BLaER1 treated with 17β-estradiol and CSF1 and Interleukin-3, amounts not matched to agents 10 nM and 100 nM (cell line): Measurements from ENCODE around the gene SMIM22.
A peak's percentile ranks its signal among the peaks of the same experiment; 100 is the strongest.

Experiments used
- H3K27ac ChIP-seq, 11 experiments: shearing (Covaris generic); formaldehyde crosslinking; 2 replicates each; pipeline ENCODE4 v1.8.1; 2022
- H3K27me3 ChIP-seq, 11 experiments: shearing (Covaris generic); formaldehyde crosslinking; 2 replicates each; pipeline ENCODE4 v1.8.1; 2022
- H3K36me3 ChIP-seq, 11 experiments: shearing (Covaris generic); formaldehyde crosslinking; 2 replicates each; pipeline ENCODE4 v1.8.1; 2022
- H3K4me1 ChIP-seq, 10 experiments: shearing (Covaris generic); formaldehyde crosslinking; 2 replicates each; pipeline ENCODE4 v1.8.1; 2022
- H3K4me2 ChIP-seq, 11 experiments: shearing (Covaris generic); formaldehyde crosslinking; 2 replicates each; pipeline ENCODE4 v1.8.1; 2022
- H3K4me3 ChIP-seq, 10 experiments: shearing (Covaris generic); formaldehyde crosslinking; 2 replicates each; pipeline ENCODE4 v1.8.1; 2022
- H3K9ac ChIP-seq, 11 experiments: shearing (Covaris generic); formaldehyde crosslinking; 2 replicates each; pipeline ENCODE4 v1.8.1; 2022
- H3K9me3 ChIP-seq, 11 experiments: shearing (Covaris generic); formaldehyde crosslinking; replicated peaks in 1 of 11; 2 replicates each; pipeline ENCODE4 v1.8.1; 2022
- H4K20me1 ChIP-seq, 11 experiments: shearing (Covaris generic); formaldehyde crosslinking; 2 replicates each; pipeline ENCODE4 v1.8.1; 2022
- Cebpa-rat ChIP-seq, 11 experiments: shearing (Covaris generic); IDR thresholded peaks; 2 replicates each; pipeline ENCODE4 v1.8.1; 2022

The SMIM22 gene

DNA sequence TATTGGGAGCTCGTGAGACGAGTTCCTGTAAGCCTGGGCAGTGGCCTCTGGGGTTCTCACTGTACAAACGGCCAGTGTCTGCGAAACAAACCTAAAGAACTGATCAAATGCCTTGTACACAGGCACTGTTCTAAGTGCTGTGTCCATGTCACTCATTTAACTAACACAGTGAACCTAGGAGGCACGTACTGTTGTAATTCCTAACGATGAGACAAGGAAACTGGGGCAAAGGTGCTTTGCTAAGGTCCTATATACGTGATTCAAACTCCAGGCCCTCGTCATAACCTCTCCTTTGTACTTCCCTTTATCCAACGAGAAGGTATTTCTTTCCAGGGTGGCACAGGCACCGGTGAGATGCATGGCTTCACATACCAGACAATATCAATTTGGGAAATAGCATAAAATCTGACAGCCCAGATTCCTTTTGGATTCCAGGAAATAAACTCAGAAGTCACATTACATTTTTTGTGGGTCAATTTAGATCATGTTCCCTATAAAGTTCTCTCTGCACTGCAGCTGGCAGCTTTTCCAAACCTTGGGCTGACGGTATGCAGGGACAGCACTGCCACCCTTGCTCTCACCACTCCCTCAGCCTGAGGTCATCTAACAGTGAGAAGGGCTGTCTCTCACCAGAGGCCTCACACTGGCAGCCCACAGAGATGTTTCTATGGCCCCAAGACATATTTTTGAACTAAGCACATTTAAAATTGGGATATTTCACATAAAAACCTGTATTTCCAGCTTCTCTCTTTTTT, 33.6 kb downstream of the SMIM22 start:
- Histone ChIP-seq H3K4me3 (no peak overlapping the region), H3K4me2 (no peak overlapping the region), H4K20me1 (peaks cover 25 to 93% (median 78%) of the 10 kb centered on the region in 11 experiments; a peak in 21 of 22 replicates), H3K4me1 (peaks cover 0 to 9% (median 8%) of the 10 kb centered on the region in 10 experiments; a peak in 13 of 20 replicates), H3K36me3 (peaks cover 97 to 100% (median 100%) of the 10 kb centered on the region in 11 experiments), H3K9me3 (no peaks in the 10 kb centered on the region), H3K9ac (no peak overlapping the region), H3K27me3 (no peaks in the 10 kb centered on the region), H3K27ac (no peak overlapping the region)
- TF ChIP-seq Cebpa-rat (IDR thresholded peaks at IDR 0.05) = no peak

DNA sequence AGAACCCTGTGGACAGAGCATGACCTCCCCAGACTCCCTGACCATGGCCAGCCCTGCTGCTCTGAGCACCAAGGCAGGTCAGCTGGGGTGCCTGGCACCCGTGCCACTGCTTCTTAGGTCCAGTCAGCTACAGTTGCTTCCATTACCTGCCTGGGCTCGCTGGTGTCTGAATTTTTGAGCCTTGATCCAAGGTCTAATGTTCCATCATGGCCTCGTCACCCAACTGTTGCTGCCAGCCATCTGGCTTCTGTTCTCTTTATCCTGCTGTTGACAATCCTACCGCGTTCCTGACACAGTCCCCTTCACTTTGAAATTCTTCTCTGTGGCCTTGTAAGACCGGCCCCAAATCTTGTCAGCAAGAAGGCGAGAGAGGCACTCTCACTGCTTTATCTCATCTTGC, 35.2 kb downstream of the SMIM22 start:
- Histone ChIP-seq H3K27me3 (no peaks in the 10 kb centered on the region), H3K4me3 (no peak overlapping the region), H3K4me1 (peaks cover 0 to 18% (median 11%) of the 10 kb centered on the region in 10 experiments; a peak in 13 of 20 replicates), H3K4me2 (no peak overlapping the region), H4K20me1 (peaks cover 27 to 93% (median 86%) of the 10 kb centered on the region in 11 experiments; a peak in 21 of 22 replicates), H3K9ac (peak overlapping the region in 1 of 11 experiments; percentile 8; a peak in 1 of 22 replicates), H3K27ac (no peak overlapping the region), H3K36me3 (peaks cover 97 to 100% (median 100%) of the 10 kb centered on the region in 11 experiments), H3K9me3 (no peaks in the 10 kb centered on the region)
- no peak for TF ChIP-seq Cebpa-rat (IDR thresholded peaks at IDR 0.05)

DNA sequence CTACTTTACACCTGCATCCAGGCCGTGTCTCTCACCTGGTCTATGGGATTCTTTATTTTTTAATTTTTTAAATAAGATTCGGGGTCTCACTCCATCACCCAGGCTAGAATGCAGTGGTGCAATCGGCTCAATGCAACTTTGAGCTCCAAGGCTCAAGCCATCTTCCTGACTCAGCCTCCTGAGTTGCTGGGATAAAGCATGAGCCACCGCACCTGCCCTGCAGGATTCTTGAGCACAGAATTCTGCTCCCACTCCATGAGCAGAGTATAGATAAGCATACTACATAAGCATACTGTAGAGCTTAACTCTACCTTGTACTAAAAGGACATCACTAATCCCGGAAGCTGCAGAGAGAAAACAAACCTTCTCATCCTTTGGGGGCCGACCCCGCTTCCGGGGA, 36.4 kb downstream of the SMIM22 start:
- H3K4me1 ChIP-seq = peaks cover 0 to 18% (median 11%) of the 10 kb centered on the region in 10 experiments; a peak in 13 of 20 replicates
- no peak overlapping the region for H3K4me2 ChIP-seq
- H3K36me3 ChIP-seq = peaks cover 97 to 100% (median 100%) of the 10 kb centered on the region in 11 experiments
- H3K4me3 ChIP-seq = no peak overlapping the region
- peaks cover 27 to 94% (median 87%) of the 10 kb centered on the region in 11 experiments; a peak in 21 of 22 replicates for H4K20me1 ChIP-seq
- no peaks in the 10 kb centered on the region for H3K9me3 ChIP-seq
- TF ChIP-seq Cebpa-rat (IDR thresholded peaks at IDR 0.05) = no peak
- no peaks in the 10 kb centered on the region for H3K27me3 ChIP-seq
- no peak overlapping the region for H3K27ac ChIP-seq
- H3K9ac ChIP-seq = no peak overlapping the region

DNA sequence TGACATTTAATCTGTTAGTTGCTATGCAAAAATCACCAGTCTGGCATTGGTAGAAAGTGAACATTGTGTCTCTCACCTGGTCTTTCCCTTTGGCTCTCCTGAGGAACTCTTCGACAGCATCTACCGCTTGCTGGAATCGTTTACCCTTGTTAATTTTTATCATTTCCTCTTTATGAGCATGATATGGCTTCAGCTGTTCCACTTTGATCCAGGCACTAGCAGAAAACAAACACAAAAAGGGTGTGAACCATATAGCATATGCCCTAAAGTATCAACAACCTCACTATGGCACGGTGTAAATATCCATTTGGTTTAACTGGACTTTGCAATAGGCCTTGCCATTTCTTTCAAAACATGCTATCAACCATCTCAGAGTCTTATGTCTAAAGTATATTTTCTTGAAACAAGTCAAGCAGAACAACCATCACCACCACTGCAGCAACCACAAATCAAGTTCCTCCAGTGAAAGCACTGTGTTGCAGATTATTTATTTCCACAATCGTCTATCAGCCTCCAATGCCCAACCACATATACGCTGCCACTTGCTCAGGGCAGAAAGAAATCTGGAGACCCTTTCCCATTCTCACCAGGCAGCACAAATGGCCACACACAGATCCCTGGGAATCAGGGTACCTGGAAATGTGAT, 37.7 kb downstream of the SMIM22 start:
- H3K27me3 ChIP-seq = no peaks in the 10 kb centered on the region
- H3K36me3 ChIP-seq = peaks cover 96 to 100% (median 100%) of the 10 kb centered on the region in 11 experiments
- peaks cover 27 to 93% (median 87%) of the 10 kb centered on the region in 11 experiments; a peak in 21 of 22 replicates for H4K20me1 ChIP-seq
- TF ChIP-seq Cebpa-rat (IDR thresholded peaks at IDR 0.05) = no peak
- peaks cover 0 to 18% (median 11%) of the 10 kb centered on the region in 10 experiments; a peak in 13 of 20 replicates for H3K4me1 ChIP-seq
- no peak overlapping the region for H3K4me3 ChIP-seq
- H3K9ac ChIP-seq = no peak overlapping the region
- no peaks in the 10 kb centered on the region for H3K9me3 ChIP-seq
- no peak overlapping the region for H3K27ac ChIP-seq
- no peak overlapping the region for H3K4me2 ChIP-seq

DNA sequence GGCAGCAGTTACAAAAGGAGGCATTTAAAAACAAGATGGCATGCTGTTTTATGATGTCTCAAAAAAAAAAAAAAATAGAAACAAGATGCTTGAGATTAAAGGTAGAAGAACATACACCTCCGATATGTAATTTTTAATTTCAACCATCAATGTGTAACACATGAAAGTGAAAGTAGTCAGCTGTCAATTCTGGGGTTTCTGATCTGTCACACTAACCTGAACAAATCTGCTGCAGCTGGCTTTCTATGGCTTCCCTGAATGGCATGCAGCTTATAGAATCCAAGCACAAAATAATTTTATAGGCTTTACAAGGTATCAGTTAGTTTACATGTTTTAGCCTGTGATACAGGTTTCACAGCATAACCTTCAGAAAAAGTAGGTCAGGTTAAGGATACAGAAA, 38.4 kb downstream of the SMIM22 start:
- H3K4me3 ChIP-seq = no peak overlapping the region
- no peak overlapping the region for H3K27ac ChIP-seq
- peaks cover 33 to 93% (median 83%) of the 10 kb centered on the region in 11 experiments; a peak in 21 of 22 replicates for H4K20me1 ChIP-seq
- peaks cover 0 to 18% (median 11%) of the 10 kb centered on the region in 10 experiments; a peak in 13 of 20 replicates for H3K4me1 ChIP-seq
- TF ChIP-seq Cebpa-rat (IDR thresholded peaks at IDR 0.05) = no peak
- H3K36me3 ChIP-seq = peaks cover 97 to 100% (median 100%) of the 10 kb centered on the region in 11 experiments
- H3K9ac ChIP-seq = no peak overlapping the region; a peak in 1 of 22 replicates
- no peaks in the 10 kb centered on the region for H3K27me3 ChIP-seq
- no peaks in the 10 kb centered on the region for H3K9me3 ChIP-seq
- no peak overlapping the region for H3K4me2 ChIP-seq

DNA sequence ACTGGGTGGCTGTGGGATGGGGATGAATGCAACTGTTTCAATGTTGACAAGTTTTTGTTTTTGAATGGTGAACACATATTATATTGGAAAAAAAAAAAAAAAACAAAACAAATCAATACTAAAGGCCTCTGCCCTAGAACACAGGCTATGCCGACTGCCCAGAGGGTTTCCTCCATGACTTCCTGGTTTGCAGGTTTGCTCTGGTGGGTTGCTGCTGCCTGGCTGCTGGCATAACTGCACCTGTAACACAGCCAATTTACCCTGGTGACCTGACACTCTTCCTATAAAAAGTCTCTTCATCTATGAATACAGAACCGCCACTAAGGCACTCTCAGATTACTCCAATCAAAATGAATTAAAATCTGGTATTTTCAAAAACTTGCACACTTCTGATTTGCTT, 41.6 kb downstream of the SMIM22 start:
- Histone ChIP-seq H3K4me2 (no peak overlapping the region), H3K9ac (no peak overlapping the region), H3K4me1 (peaks cover 0 to 18% (median 11%) of the 10 kb centered on the region in 10 experiments; a peak in 13 of 20 replicates), H3K27ac (no peak overlapping the region), H3K27me3 (no peaks in the 10 kb centered on the region), H4K20me1 (peaks cover 58 to 99% (median 89%) of the 10 kb centered on the region in 11 experiments; a peak in 21 of 22 replicates), H3K4me3 (no peak overlapping the region), H3K36me3 (peaks cover 97 to 100% (median 100%) of the 10 kb centered on the region in 11 experiments), H3K9me3 (no peaks in the 10 kb centered on the region)
- TF ChIP-seq Cebpa-rat (IDR thresholded peaks at IDR 0.05) = no peak

DNA sequence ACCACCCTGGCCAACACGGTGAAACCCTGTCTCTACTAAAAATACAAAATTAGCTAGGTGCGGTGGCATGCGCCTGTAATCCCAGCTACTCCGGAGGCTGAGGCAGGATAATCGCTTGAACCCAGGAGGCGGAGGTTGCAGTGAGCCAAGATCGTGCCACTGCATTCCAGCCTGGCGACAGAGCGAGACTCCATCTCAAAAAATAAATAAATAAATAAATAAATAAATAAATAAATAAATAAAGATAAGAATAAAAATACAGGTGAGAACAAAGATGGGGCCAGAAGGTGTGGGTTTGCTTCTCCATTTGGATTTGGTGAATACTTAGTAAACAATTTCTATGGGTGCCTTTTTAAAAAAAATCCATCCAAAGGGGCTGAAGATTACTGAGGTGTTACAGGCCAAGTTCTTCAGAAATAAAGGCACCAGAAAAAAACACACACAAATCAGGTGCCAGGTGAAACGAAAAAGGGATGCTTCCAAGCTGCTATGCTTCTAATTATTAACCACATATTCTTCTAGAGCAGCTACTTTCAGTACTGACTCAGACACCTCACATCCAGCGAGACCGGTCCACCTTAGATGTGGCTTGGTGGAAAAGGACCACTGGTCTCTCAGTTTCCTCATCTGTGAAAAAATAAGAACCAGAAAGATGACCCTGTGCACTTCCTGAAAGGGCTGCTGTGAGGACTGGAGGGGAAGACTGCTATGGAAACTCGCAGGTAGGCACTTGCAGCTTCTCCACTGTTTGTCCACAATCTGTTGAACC, 42.7 kb downstream of the SMIM22 start:
- Histone ChIP-seq H4K20me1 (peaks cover 57 to 99% (median 87%) of the 10 kb centered on the region in 11 experiments; a peak in 21 of 22 replicates), H3K36me3 (peaks cover 96 to 100% (median 100%) of the 10 kb centered on the region in 11 experiments)

DNA sequence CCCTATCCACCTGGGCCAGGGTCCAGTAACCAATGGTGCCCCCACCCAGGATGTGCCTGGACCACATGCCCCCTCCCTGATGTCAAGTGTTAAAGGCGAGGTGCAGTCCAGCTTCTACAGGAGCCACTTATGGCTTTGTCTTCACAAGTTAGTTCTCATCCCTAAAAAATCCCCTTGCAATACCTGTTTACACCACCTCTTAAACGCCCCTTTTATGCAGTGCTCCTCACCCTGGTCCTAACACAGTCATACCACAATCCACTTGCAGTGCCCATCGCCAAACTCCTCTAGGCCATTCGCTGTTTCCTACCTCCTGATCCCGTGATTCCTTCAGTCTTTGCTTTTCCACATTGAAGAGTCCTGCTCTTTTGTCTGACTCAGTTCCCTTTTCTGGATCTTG, 44.8 kb downstream of the SMIM22 start:
- H3K4me1 ChIP-seq = peaks cover 0 to 8% (median 2%) of the 10 kb centered on the region in 10 experiments; a peak in 8 of 20 replicates
- H3K27me3 ChIP-seq = no peaks in the 10 kb centered on the region
- H4K20me1 ChIP-seq = peaks cover 43 to 97% (median 79%) of the 10 kb centered on the region in 11 experiments; a peak in 21 of 22 replicates
- no peak overlapping the region for H3K4me2 ChIP-seq
- H3K4me3 ChIP-seq = no peak overlapping the region
- TF ChIP-seq Cebpa-rat (IDR thresholded peaks at IDR 0.05) = no peak
- H3K9me3 ChIP-seq = no peaks in the 10 kb centered on the region
- H3K36me3 ChIP-seq = peaks cover 94 to 100% (median 98%) of the 10 kb centered on the region in 11 experiments
- H3K27ac ChIP-seq = no peak overlapping the region
- no peak overlapping the region for H3K9ac ChIP-seq

More for the DNA sequence above, 42.7 kb downstream of the SMIM22 start:
- H3K27me3 ChIP-seq = no peaks in the 10 kb centered on the region
- H3K4me3 ChIP-seq = no peak overlapping the region
- H3K4me1 ChIP-seq = peaks cover 0 to 17% (median 11%) of the 10 kb centered on the region in 10 experiments; a peak in 13 of 20 replicates
- no peaks in the 10 kb centered on the region for H3K9me3 ChIP-seq
- no peak overlapping the region for H3K27ac ChIP-seq
- TF ChIP-seq Cebpa-rat (IDR thresholded peaks at IDR 0.05) = no peak
- H3K9ac ChIP-seq = no peak overlapping the region
- no peak overlapping the region for H3K4me2 ChIP-seq
